NCI-H446 (cell line): Measurements from ENCODE around the gene ZNF836.

Experiments
- DNase-seq, 2 experiments: peaks; one replicate each; lab custom pipeline; 2025; lab: John Stamatoyannopoulos, UW

The ZNF836 gene

GRCh38 chr19:52188822-52189734 is 17.7 kb upstream of the ZNF836 start:
- DNase-seq = peak; percentile 61 to 86

GRCh38 chr19:52187407-52187806 is 16.0 kb upstream of the ZNF836 start:
- DNase-seq = no peak

- no peak for DNase-seq
These were observed 5.2 kb upstream of the ZNF836 start for GRCh38 chr19:52176574-52176973.

GRCh38 chr19:52172347-52172746 is 926 bp upstream of the ZNF836 start:
- DNase-seq = no peak

- DNase-seq = no peak
These were observed 529 bp downstream of the ZNF836 start for GRCh38 chr19:52170863-52171320.

DNA sequence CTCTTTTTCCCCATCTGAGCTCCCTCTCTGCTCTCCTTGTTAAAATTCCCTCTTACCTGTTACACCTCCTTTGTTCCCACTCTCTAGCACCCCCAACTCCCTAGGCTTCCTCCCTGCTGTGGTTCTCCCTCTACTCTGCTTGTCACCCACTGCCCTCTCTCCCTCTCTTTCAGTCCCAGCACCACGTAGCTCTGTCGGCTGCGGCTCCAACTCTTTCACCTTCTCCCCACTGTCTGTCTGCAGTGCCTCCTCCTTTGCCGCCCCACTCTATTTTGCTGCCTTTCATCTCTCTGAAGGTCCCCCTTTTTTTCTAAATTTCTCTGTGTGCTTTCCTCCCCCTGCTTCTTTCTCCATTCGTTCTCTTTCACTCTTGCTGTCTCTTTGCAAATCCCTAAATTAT is 1.1 kb downstream of the ZNF836 start:
- DNase-seq = no peak

DNA sequence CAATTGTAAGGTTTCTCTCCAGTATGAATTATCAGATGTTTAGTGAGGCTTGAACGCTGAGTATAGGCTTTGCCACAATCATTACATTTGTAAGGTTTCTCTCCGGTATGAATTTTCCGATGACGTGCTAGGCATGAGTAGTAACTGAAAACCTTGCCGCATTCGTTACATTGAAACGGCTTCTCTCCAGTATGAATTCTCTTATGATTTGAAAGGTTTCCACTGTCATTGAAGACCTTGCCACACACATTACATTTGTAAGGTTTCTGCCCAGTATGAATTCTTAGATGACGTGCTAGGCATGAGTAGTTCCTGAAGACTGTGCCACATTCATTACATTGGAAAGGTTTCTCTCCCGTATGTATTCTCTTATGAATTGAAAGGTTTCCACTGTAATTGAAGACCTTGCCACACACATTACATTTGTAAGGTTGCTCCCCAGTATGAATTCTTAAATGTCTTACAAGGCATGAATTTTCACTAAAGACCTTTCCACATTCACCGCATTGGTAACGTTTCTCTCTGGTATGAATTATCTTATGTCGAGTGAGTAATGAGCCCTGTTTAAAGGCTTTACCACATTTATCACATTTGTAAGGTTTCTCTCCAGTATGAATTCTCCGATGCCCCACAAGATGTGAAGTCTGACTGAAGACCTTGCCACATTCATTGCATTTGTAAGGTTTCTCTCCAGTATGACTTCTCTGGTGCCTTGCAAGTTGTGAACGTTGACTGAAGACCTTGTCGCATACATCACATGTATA is 15.6 kb downstream of the ZNF836 start:
- no peak for DNase-seq

DNA sequence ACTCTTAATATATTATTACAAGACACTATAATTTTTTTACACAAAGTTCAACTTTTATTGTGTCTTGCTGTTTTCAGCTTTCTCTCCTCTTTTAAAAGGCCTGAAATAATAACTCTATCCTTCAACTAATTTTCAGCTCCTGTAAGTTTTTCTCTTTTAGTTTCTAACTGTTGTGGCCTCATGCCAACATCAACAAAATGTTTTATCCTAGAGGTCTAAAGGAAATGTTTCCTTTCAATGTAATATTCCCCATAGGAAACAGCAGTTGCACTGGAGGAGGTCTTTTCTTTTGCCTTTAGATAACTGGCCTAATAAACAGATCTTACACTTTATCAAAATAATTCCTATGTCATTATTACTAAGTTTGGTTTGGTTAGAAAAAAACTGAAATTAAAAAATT is 23.2 kb downstream of the ZNF836 start:
- no peak for DNase-seq

DNA sequence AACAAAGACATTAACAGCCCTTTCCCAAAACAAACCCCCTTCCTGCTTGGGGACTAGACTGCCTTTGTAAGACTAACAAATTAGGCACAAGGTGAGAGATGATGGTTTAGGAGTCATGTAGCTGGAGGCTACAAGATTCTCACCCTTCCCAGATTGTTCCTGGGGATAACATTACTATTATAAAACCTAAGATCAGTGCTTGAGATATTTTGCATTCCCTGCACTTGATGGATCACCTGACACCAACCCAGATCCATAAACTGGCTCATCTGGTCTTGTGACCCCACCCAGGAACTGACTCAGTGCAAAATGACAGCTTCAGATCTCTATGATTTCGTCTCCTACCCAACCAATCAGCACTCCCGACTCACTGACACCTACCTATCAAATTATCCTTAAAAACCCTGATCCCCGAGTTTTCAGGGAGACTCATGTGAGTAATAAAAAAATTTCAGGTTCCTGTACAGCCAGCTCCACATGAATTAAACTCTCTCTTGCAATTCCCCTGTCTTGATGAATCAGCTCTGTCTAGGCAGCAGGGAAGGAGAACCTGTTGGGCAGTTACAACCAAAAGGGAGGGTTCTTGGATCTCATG is 29.3 kb downstream of the ZNF836 start:
- no peak for DNase-seq

DNA sequence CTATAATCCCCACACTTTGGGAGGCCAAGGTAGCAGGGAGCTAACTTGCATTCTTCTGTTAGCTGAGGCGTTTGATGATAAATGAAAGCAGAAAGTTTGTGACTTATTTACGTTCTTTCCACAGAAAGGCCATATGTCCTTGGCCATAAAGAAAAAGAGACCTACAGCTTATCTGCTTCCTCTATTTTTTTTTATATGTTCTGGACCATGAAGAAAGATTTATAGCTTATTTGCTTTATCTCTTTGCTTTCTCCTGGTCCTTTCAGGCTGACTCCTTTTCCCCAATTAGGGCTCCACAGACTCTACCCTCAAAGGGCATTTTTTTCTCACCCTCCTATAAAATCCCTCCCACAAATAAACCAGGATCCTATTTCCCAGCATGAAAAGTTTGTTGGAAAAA is 30.2 kb downstream of the ZNF836 start:
- no peak for DNase-seq

DNA sequence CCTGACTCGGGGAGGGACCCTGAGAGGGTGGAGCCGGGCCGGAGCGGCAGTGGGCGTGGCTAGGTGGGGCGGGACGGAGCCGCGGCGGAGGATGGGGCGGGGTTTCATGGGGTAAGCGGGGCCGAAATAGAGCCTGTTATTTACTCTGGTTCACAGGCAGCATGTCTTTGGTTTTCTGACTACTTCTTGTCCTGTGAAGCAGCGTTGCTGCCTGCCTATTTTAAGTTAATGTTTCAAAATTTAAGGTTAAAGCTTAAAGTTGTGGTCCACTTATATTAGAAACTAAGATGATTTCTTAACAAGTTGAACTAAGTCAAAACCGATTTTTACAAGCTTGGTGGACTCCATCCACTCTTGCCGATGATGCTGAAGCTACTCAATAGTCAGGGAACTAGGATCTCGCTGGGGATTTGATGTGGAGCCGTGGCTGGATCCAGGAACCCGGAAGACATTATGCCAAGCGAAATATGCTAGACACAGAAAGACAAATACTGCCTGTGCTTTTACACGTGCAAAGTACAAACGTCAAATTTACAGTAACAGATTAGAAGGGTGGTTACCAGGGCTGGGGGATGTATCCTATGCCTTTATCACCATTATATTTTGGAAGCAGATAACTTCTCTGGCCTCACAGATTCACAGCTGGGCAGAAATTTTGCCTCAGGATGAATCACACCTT is 31.2 kb downstream of the ZNF836 start:
- no peak for DNase-seq

DNA sequence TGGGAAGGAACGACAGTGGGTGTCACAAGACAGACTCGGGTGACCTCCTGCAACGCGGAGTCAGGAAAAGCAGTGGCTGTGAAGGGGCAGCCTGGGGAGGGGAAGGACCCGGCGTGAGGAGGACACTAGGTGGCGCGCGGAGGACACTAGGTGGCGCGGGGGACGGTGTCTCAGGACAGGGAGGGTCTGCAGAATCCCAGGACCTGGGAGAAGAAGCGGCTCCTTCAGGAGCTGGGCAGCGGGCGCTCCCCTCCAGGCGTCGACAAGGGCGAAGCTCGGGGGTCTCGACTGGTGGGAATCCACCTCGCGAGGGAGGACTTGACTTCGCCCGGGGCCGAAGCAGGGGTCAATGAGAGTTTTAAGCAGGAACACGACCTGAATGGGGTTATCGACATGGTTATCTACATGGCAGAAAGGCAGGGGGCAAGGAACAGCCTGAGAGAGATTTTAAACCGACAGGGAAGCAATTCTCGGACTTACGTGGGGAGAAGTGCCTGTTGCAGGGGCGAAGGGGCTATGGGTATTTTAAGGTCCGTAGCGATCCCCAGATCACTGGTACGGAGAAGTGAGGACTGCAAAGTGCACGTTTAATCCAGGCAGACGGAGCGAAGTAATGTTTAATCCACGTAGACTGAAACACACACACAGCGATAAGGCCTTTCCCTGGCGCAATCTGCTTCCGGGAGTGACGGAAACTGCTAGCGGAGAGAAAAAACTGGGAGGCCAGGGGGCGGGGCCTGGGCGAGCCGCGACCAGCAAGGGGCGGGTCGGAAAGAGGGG is 32.0 kb downstream of the ZNF836 start, which contains the start of gene ZNF616:
ZNF616 (minus strand) TSS at position 687 of the 780 bp plus-strand sequence. CDS start 9,426 bp downstream, outside the sequence.
- DNase-seq = peak; percentile 76 to 91

DNA sequence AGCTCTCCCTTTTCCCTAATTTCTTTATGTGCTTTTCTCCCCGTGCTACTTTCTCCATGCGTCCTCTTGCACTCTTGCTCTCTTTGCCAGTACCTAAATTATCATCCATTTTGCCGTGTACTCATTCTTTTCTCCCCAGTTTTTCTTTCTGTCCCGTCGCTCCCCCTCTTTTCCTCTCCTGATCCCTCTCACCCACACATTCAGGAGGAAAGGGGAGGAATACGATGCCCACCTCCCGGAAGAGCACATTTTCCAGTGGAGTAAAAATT is 32.5 kb downstream of the ZNF836 start:
- no peak for DNase-seq

DNA sequence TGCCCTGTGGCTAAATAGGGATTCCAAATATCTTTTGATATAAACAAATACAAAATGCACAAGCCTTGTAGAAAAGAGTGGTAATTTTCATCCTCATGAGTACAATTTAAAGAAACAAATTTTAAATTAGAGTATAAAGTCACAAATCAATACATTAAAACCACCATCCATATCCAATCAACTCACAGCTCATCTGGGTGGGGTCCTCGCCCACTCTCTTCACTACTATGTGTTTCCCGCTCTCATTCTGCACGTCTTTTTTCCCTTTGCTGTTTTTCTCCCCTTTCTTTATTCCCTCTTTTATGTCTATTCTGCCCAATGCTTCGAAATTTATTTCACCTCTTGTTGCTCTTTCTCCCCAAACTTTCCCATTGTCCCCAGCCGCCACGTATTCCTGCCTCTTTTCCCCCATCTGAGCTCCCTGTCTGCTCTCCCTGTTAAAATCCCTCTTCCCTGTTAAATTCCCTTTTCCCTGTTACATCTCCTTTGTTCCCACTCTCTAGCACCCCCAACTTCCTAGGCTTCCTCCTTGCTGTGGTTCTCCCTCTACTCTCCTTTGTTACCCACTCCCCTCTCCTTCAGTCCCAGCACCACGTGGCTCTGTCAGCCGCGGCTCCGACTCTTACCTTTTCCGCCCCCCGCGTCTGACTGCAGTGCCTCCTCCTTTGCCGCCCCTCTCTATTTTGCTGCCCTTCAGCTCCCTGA is 33.0 kb downstream of the ZNF836 start:
- DNase-seq = no peak

- DNase-seq = no peak
These were observed 51.1 kb downstream of the ZNF836 start for GRCh38 chr19:52120286-52120685.

DNA sequence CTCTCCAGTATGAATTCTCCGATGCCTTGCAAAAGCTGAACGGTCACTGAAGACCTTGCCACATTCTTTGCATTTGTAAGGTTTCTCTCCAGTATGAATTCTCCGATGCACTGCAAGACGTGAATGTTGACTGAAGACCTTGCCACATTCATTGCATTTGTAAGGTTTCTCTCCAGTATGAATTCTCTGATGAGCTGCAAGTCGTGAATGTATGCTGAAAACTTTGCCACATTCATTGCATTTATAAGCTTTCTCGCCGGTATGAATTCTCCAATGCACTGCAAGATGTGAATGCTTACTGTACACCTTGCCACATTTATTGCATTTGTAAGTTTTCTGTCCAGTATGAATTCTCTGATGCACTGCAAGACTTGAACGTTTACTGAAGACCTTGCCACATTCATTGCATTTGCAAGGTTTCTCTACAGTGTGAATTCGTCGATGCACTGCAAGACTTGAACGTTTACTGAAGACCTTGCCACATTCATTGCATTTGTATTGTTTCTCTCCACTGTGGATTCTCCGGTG is 55.8 kb downstream of the ZNF836 start:
- no peak for DNase-seq

GRCh38 chr19:52114691-52115090 is 56.7 kb downstream of the ZNF836 start:
- no peak for DNase-seq

GRCh38 chr19:52112624-52113023 is 58.8 kb downstream of the ZNF836 start:
- DNase-seq = no peak

DNA sequence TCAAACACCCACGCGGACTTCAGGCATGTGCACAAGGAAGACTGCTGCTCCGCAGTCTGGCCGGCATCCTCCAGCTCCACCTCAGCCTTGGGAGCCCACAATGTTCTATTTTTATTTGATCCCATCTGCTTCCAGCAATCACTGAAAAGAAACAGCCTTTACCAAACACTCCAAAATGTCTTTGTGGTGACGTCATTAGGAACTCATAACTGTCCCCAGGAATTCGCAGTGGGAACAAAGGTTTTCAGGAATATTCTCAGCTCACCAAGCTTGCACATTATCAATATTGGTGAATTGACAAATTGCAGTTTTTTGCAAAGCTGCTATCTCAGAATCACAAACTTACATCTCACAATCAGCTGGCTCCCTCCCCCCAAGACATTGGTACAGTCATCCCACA is 60.6 kb downstream of the ZNF836 start:
- no peak for DNase-seq
